ENCODE measurements around the gene GNPNAT1. TPM values are rescaled to one million over a fixed set of nuclear protein-coding genes. Genes with fewer than 3 reads are reported as not detected.
A peak's percentile ranks its signal among the peaks of the same experiment; 100 is the strongest.

Gene GNPNAT1
- total and polyA plus RNA-seq, 2 of the 8 experiments (the other 6 are each of a cell fraction or from before 2014, with no cell fraction given) = 25.5 to 54.1 TPM

DNA sequence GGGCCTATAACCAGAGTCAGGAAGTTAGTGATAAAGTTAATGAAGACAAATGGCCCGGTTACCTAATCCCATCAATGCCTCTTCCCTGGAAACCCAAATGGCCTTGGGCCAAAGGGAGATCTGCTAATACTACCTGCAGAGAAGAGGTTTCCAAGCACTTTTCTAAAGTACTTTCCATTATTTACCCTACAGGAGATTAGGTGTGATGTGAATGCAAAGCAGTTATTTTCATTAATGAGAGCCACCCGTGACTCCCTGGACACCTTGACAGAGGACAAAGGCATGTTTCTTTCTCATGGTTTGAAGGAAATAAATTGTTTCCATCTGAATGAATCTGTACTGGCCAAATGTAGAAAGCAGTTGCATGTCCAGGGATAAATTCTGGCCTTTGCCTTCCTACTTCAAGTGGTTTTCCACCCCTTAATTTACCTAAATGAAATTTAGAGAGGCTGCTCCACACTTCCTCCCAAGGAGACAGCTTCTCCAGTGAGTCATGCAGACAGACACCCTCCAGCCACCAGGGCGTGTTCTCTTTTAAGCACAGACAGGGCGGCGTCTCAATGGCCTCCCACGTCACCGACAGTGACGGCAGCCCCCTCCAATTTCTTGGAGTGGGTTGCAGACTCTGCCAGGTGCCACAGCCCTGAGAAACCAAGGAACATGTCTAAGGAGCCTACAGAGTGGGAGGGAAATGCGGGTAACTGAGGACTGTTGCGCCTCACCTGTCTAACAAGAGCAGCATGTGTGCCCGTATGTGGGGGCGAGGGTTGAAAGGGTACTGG is 43.9 kb upstream of the GNPNAT1 start:
- Histone ChIP-seq H2BK12ac (ENCODE audit: low read depth, low read length) (peak overlapping the region; percentile 73; the same call in 1 of the 2 replicates), H3K9me3 (ENCODE audit: insufficient read depth in 2 of 2, low read depth in 1 of 2, low read length in 1 of 2) (no peaks in the 10 kb centered on the region; a peak in 1 of 4 replicates), H3K4me2 (ENCODE audit: insufficient read depth in 1 of 2, low read depth in 2 of 2, low read length in 2 of 2) (peak overlapping the region in 1 of 2 experiments; percentile 15; a peak in 1 of 4 replicates), H4K91ac (replicated peaks; ENCODE audit: insufficient read length, low read length) (peak overlapping the region; percentile 22), H2BK120ac (replicated peaks; ENCODE audit: low read depth, low read length) (no peak overlapping the region), H2BK20ac (ENCODE audit: low read length) (peak overlapping the region; percentile 25; the same call in 1 of the 2 replicates), H3K56ac (replicated peaks; ENCODE audit: insufficient read length, low read depth, low read length) (no peak overlapping the region), H3K4me3 (ENCODE audit: extremely low read depth in 1 of 4, insufficient read depth in 2 of 4, low read depth in 3 of 4, low read length in 4 of 4) (no peak overlapping the region), H4K20me1 (replicated peaks in 1 of 2; ENCODE audit: control insufficient read depth in 1 of 2, insufficient read depth in 2 of 2, low read length in 2 of 2) (no peaks in the 10 kb centered on the region), H3K9ac (replicated peaks in 1 of 4; ENCODE audit: extremely low read depth in 1 of 4, low read depth in 3 of 4, low read length in 3 of 4) (no peak overlapping the region), H3K18ac (ENCODE audit: extremely low read depth, low read length) (peak overlapping the region; percentile 51; the same call in 1 of the 2 replicates), H3K23me2 (ENCODE audit: low read depth, low read length) (no peaks in the 10 kb centered on the region), H3K23ac (ENCODE audit: insufficient read length) (no peak overlapping the region), H2AK5ac (ENCODE audit: low read depth, low read length) (no peak overlapping the region), H4K5ac (ENCODE audit: insufficient read length, low read depth, low read length) (peak overlapping the region; percentile 5), H3K4me1 (replicated peaks in 1 of 4; ENCODE audit: control insufficient read depth in 3 of 4, insufficient read depth in 4 of 4, low read length in 3 of 4) (peaks cover 2 to 13% (median 5%) of the 10 kb centered on the region in 4 experiments; a peak in 6 of 7 replicates), H2BK5ac (ENCODE audit: low read depth, low read length) (peak overlapping the region; percentile 64; the same call in 1 of the 2 replicates), H2AFZ (ENCODE audit: low read length) (peak overlapping the region; percentile 19), H3K14ac (ENCODE audit: insufficient read length) (no peak overlapping the region), H2BK15ac (ENCODE audit: low read length) (peak overlapping the region; percentile 49), H4K8ac (ENCODE audit: extremely low read depth, insufficient read depth, low read length) (no peak overlapping the region), H3K4ac (replicated peaks; ENCODE audit: insufficient read length, low read depth, low read length) (peak overlapping the region; percentile 10), H3K79me1 (ENCODE audit: low read depth, low read length) (no peaks in the 10 kb centered on the region), H3K27ac (ENCODE audit: low read depth, low read length) (no peak overlapping the region), H3K79me2 (ENCODE audit: control insufficient read depth in 1 of 2, insufficient read depth in 2 of 2, low read length in 2 of 2) (no peaks in the 10 kb centered on the region), H3K27me3 (replicated peaks in 1 of 4; ENCODE audit: control insufficient read depth in 3 of 4, extremely low read depth in 1 of 4, insufficient read depth in 3 of 4, low read length in 3 of 4) (no peaks in the 10 kb centered on the region), H3K36me3 (ENCODE audit: control insufficient read depth in 2 of 4, insufficient read depth in 4 of 4, low read length in 3 of 4) (no peaks in the 10 kb centered on the region)
- POLR2A ChIA-PET (ENCODE audit: partially characterized antibody) = no interaction called here
- no peak for TF ChIP-seq FOSL1 (IDR thresholded peaks at IDR 0.05; ENCODE audit: insufficient read depth, low read depth, low read length)
- 87% methylated on average over 12 of the region's 12 CpGs; no CpG with 5 or more reads in 1 of the 2 experiments for WGBS, 2 experiments (ENCODE audit: extremely low coverage in 1 of 2, insufficient coverage in 1 of 2, insufficient read length in 1 of 2, insufficient replicate concordance in 2 of 2, low coverage in 1 of 2, low lambda C conversion rate in 2 of 2, missing lambda C conversion rate in 1 of 2)
- FAIRE-seq = no peak
- DNase-seq (ENCODE audit: low read depth in 1 of 2, low spot score in 2 of 2) = no peak
- CTCF ChIA-PET (ENCODE audit: partially characterized antibody) = no interaction called here

Measured in H1 (cell line).